ENCODE data around the gene FARS2.

GRCh38 chr6:5231289-5231688 lies 30.0 kb upstream of the FARS2 start:
- TF ChIP-seq, protein P1, sequence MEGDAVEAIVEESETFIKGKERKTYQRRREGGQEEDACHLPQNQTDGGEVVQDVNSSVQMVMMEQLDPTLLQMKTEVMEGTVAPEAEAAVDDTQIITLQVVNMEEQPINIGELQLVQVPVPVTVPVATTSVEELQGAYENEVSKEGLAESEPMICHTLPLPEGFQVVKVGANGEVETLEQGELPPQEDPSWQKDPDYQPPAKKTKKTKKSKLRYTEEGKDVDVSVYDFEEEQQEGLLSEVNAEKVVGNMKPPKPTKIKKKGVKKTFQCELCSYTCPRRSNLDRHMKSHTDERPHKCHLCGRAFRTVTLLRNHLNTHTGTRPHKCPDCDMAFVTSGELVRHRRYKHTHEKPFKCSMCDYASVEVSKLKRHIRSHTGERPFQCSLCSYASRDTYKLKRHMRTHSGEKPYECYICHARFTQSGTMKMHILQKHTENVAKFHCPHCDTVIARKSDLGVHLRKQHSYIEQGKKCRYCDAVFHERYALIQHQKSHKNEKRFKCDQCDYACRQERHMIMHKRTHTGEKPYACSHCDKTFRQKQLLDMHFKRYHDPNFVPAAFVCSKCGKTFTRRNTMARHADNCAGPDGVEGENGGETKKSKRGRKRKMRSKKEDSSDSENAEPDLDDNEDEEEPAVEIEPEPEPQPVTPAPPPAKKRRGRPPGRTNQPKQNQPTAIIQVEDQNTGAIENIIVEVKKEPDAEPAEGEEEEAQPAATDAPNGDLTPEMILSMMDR (optimal IDR thresholded peaks at IDR 0.05 in 1 of 3, IDR thresholded peaks at IDR 0.05 in 1 of 3, conservative IDR thresholded peaks at IDR 0.05 in 1 of 3; ENCODE audit: extremely low read depth in 1 of 3, insufficient read depth in 2 of 3, low read length in 3 of 3), result no peak
- TF ChIP-seq EZH2 (IDR thresholded peaks at IDR 0.05; ENCODE audit: low read length), result no peak
